ENCODE measurements around the gene CSNK2B. TPM values are rescaled to one million over a fixed set of nuclear protein-coding genes. Genes with fewer than 3 reads are reported as not detected.
A peak's percentile ranks its signal among the peaks of the same experiment; 100 is the strongest.

CSNK2B gene
- total and polyA plus RNA-seq, 10 of the 15 experiments (the other 5 are each of a cell fraction or from before 2014, with no cell fraction given) = 56.3 to 405 (median 286) TPM

DNA sequence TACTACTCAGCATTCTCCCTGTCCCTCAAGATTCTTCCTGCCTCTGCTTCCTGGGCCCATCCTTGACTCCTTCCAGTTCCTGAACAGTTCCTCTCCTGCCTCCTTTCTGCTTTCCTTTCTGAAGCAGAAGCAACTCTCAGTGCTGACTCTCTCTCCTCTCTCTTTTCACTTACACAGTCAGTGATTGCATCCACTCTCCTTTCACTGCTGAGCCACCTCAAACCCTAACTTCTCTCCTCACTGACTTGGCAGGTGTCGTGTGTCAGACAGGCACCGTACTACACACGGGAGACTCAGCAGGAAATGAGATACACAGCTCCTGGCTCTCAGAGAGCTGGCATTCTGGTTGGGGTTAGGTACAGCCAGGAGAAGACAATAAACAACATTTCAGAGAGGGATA, 31.7 kb downstream of the CSNK2B start:
- intact Hi-C loops (cut with micrococcal nuclease; ENCODE audit: unreplicated experiment) = no loop called here
- peaks cover 8 to 16% of the 10 kb centered on the region in 2 experiments for H3K36me3 ChIP-seq (ENCODE audit: control insufficient read depth in 2 of 2, insufficient read depth in 2 of 2, low read length in 1 of 2)
- H3K9me3 ChIP-seq (replicated peaks; ENCODE audit: control insufficient read depth, insufficient read depth, low read length) = no peaks in the 10 kb centered on the region
- POLR2A ChIA-PET = interaction anchor here (0.7 kb wide), 1 partner anchor 33 kb away, joined by 3 read pairs; no protein-coding TSS in a partner anchor
- TF ChIP-seq NBN (IDR thresholded peaks at IDR 0.05) = no peak
- no peak for TF ChIP-seq NFIC (IDR thresholded peaks at IDR 0.05; ENCODE audit: low read depth, low read length)
- TF ChIP-seq, protein P1, sequence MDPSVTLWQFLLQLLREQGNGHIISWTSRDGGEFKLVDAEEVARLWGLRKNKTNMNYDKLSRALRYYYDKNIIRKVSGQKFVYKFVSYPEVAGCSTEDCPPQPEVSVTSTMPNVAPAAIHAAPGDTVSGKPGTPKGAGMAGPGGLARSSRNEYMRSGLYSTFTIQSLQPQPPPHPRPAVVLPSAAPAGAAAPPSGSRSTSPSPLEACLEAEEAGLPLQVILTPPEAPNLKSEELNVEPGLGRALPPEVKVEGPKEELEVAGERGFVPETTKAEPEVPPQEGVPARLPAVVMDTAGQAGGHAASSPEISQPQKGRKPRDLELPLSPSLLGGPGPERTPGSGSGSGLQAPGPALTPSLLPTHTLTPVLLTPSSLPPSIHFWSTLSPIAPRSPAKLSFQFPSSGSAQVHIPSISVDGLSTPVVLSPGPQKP (IDR thresholded peaks at IDR 0.05; ENCODE audit: low read depth, low read length) = no peak
- no peak for TF ChIP-seq FOXK2 (IDR thresholded peaks at IDR 0.05)
- TF ChIP-seq TCF12 (IDR thresholded peaks at IDR 0.05; ENCODE audit: low read depth, low read length) = no peak
- TF ChIP-seq CREB1 (IDR thresholded peaks at IDR 0.05; ENCODE audit: low read depth) = no peak
- H3K27ac ChIP-seq (ENCODE audit: control insufficient read depth, insufficient read depth) = no peak overlapping the region
- H3K27me3 ChIP-seq (replicated peaks in 1 of 2; ENCODE audit: control insufficient read depth in 2 of 2, insufficient read depth in 2 of 2, low read length in 1 of 2) = no peaks in the 10 kb centered on the region
- FAIRE-seq (no peak), DNase-seq (ENCODE audit: low read depth, low spot score) (no peak), ATAC-seq (peak; percentile 22; the same call in 2 of the 3 replicates)
- in situ Hi-C loops (cut with MboI) = no loop called here
- 16% methylated on average over 3 of the region's 3 CpGs for WGBS (ENCODE audit: insufficient coverage, insufficient replicate concordance, low lambda C conversion rate, missing lambda C conversion rate)
- no peak overlapping the region for H3K4me3 ChIP-seq
- no peak overlapping the region for H3K9ac ChIP-seq (ENCODE audit: control insufficient read depth, insufficient read depth, low read length)
- CTCF ChIA-PET = interaction anchor here (0.7 to 2.7 kb wide), 2 partner anchors 72 to 197 kb away, joined by 3 to 8 read pairs; no protein-coding TSS in a partner anchor
- no peaks in the 10 kb centered on the region for H4K20me1 ChIP-seq (ENCODE audit: control insufficient read depth, insufficient read depth)
- RAD21 ChIA-PET (ENCODE audit: unreplicated experiment) = interaction anchor here (0.6 kb wide), 1 partner anchor 191 kb away, joined by 4 read pairs; no protein-coding TSS in a partner anchor
- BruUV-seq (replicated peaks) = TSS peak; percentile 20
- SMC1A ChIA-PET (ENCODE audit: uncharacterized antibody, unreplicated experiment) = no interaction called here
- H3K4me2 ChIP-seq (ENCODE audit: control insufficient read depth, insufficient read depth) = no peak overlapping the region
- H3K4me1 ChIP-seq (ENCODE audit: control insufficient read depth, insufficient read depth, low read length) = peaks cover 9% of the 10 kb centered on the region; the same call in 1 of the 2 replicates
- H2AFZ ChIP-seq (ENCODE audit: control insufficient read depth, low read depth, low read length) = no peak overlapping the region
- peaks cover 14% of the 10 kb centered on the region for H3K79me2 ChIP-seq (ENCODE audit: control insufficient read depth, insufficient read depth, low read length)
